Measurements from ENCODE around the gene BUB1B.

BUB1B gene

DNA sequence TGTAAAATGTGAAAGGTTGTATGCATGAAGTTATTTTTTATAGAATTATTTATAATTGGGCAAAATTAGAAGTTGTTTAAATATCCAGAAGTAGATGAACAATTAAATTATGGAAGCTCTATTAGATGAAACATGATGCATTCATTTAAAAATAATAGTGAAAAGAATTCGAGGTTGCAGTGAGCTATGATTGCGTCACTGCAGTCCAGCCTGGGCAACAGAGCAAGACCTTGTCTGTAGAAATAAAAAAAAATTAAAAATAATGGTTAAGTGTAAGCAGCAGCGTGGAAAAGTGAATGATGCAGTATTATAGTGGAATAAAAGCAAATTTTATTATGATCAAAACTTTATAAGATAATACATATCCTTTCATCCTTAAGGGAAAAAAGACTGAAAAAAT, 14.3 kb downstream of the BUB1B start:
- no peak overlapping the region for H3K4me3 ChIP-seq (ENCODE audit: low read length)
- TF ChIP-seq, protein P1, sequence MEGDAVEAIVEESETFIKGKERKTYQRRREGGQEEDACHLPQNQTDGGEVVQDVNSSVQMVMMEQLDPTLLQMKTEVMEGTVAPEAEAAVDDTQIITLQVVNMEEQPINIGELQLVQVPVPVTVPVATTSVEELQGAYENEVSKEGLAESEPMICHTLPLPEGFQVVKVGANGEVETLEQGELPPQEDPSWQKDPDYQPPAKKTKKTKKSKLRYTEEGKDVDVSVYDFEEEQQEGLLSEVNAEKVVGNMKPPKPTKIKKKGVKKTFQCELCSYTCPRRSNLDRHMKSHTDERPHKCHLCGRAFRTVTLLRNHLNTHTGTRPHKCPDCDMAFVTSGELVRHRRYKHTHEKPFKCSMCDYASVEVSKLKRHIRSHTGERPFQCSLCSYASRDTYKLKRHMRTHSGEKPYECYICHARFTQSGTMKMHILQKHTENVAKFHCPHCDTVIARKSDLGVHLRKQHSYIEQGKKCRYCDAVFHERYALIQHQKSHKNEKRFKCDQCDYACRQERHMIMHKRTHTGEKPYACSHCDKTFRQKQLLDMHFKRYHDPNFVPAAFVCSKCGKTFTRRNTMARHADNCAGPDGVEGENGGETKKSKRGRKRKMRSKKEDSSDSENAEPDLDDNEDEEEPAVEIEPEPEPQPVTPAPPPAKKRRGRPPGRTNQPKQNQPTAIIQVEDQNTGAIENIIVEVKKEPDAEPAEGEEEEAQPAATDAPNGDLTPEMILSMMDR (IDR thresholded peaks at IDR 0.05; ENCODE audit: insufficient read depth, low read depth, low read length, missing control alignments) = no peak
- no peak for DNase-seq (ENCODE audit: low read depth)

GRCh38 chr15:40182358-40183029, 21.6 kb downstream of the BUB1B start:
- no peak overlapping the region for H3K4me3 ChIP-seq (ENCODE audit: low read length)
- TF ChIP-seq, protein P1 (IDR thresholded peaks at IDR 0.05; ENCODE audit: insufficient read depth, low read depth, low read length, missing control alignments) = no peak
- no peak for DNase-seq (ENCODE audit: low read depth)

- DNase-seq (ENCODE audit: low read depth) = no peak
- H3K4me3 ChIP-seq (ENCODE audit: low read length) = no peak overlapping the region
- TF ChIP-seq, protein P1 (IDR thresholded peaks at IDR 0.05; ENCODE audit: insufficient read depth, low read depth, low read length, missing control alignments) = no peak
Observed at GRCh38 chr15:40183636-40184463, 23.0 kb downstream of the BUB1B start.

DNA sequence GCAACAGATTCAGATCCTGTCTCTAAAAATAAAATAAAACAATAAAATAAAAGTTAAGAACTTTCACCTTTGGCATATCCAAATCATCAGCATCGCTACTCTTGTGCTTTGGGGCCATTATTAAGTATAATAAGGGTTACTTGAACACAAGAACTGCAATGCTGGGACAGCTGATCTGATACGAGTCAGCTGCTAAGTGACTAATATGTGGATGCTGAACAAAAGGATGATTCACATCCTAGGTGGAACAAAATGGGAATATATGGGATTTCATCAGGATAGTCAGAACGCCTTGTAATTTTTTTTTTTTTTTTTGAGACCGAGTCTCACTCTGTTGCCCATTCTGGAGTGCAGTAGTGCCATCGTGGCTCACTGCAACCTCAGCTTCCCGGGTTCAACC, 29.7 kb downstream of the BUB1B start:
- TF ChIP-seq, protein P1 (IDR thresholded peaks at IDR 0.05; ENCODE audit: insufficient read depth, low read depth, low read length, missing control alignments) = no peak
- peak; percentile 81 for DNase-seq (ENCODE audit: low read depth)
- no peak overlapping the region for H3K4me3 ChIP-seq (ENCODE audit: low read length)

GRCh38 chr15:40192942-40193341, 32.1 kb downstream of the BUB1B start:
- peak; percentile 6 for DNase-seq (ENCODE audit: low read depth)
- TF ChIP-seq, protein P1 (IDR thresholded peaks at IDR 0.05; ENCODE audit: insufficient read depth, low read depth, low read length, missing control alignments) = no peak

GRCh38 chr15:40197434-40197833, 36.6 kb downstream of the BUB1B start:
- H3K4me3 ChIP-seq (ENCODE audit: low read length) = no peak overlapping the region
- no peak for DNase-seq (ENCODE audit: low read depth)
- TF ChIP-seq, protein P1 (IDR thresholded peaks at IDR 0.05; ENCODE audit: insufficient read depth, low read depth, low read length, missing control alignments) = no peak

More at GRCh38 chr15:40192942-40193341, 32.1 kb downstream of the BUB1B start:
- no peak overlapping the region for H3K4me3 ChIP-seq (ENCODE audit: low read length)
